HCT116 (cell line): ENCODE measurements around the gene ATP8B4. TPM values are rescaled to one million over a fixed set of nuclear protein-coding genes. Genes with fewer than 3 reads are reported as not detected.

Source experiments
- ATAC-seq: fragments of 200-7000 bp; cut with Tn5 transposase; 2 replicates; pipeline ENCODE4 v1.9.1; 2020; ENCODE audit warnings: mild to moderate bottlenecking, moderate library complexity
- BruUV-seq: library from RNA; stranded (reverse); fragments of 400-500 nt; replicated peaks from 2 replicates; lab custom pipeline; 2021; lab: Mats Ljungman, UMichigan
- CTCF ChIA-PET: fragments of 300-600 bp; sonication (Branson Sonifier 250); formaldehyde crosslinking; loops from one replicate; lab custom pipeline; 2021; ENCODE audit warnings: antibody characterized with exemption; lab: Charles Lee
- POLR2A ChIA-PET: fragments of 300-600, 350-600 bp; sonication (Branson Sonifier 250); formaldehyde crosslinking; loops from one replicate; lab custom pipeline; 2021; ENCODE audit warnings: antibody characterized with exemption; lab: Charles Lee
- RAD21 ChIA-PET, 2 experiments: fragments of 300-600 bp; sonication (Branson Sonifier 250); formaldehyde crosslinking; loops; one replicate each; lab custom pipeline; 2023; ENCODE audit warnings: low total read pairs in 2 of 2; ENCODE audit not compliant: uncharacterized antibody in 2 of 2, unreplicated experiment in 2 of 2, low non-redundant PET in 1 of 2; lab: Charles Lee
- DNase-seq: peaks from one replicate; pipeline ENCODE4 v3.0.0-alpha.2; 2010; ENCODE audit warnings: low read depth, low spot score
- H2AFZ ChIP-seq: fragments of 200-600 bp; shearing (Covaris generic), sonication (generic); 2 replicates; pipeline ENCODE4 v1.6.1; 2017; ENCODE audit warnings: low read depth, mixed run types, mixed read lengths, antibody characterized with exemption, low read length; ENCODE audit not compliant: poor library complexity, severe bottlenecking
- H3K27ac ChIP-seq: 2 replicates; pipeline ENCODE4 v1.5.1; 2012; ENCODE audit warnings: low read depth, low read length
- H3K27me3 ChIP-seq: fragments of 200-600 bp; sonication (generic); 2 replicates; pipeline ENCODE4 v1.6.1; 2016; ENCODE audit warnings: mixed run types, low read length, mixed read lengths; ENCODE audit not compliant: insufficient read depth
- H3K36me3 ChIP-seq, 2 experiments: fragments of 200-500 bp in 1 of 2; fragments of 200-600 bp in 1 of 2; sonication (Bioruptor generic) in 1 of 2; sonication (generic) in 1 of 2; 2 replicates each; pipeline versions ENCODE4 v1.5.1 to v1.6.1; 2014 to 2016; ENCODE audit warnings: low read length in 2 of 2, inconsistent platforms in 1 of 2, mixed read lengths in 1 of 2, mixed run types in 1 of 2; ENCODE audit not compliant: insufficient read depth in 2 of 2, control insufficient read depth in 1 of 2
- H3K4me1 ChIP-seq, 2 experiments: fragments of 200-600 bp in 1 of 2; sonication (generic) in 1 of 2; 2 replicates each; pipeline versions ENCODE4 v1.5.1 to v1.6.1; 2012 to 2017; ENCODE audit warnings: low read length in 2 of 2, inconsistent platforms in 1 of 2, mild to moderate bottlenecking in 1 of 2, mixed read lengths in 1 of 2, mixed run types in 1 of 2, moderate library complexity in 1 of 2; ENCODE audit not compliant: insufficient read depth in 2 of 2, control insufficient read depth in 1 of 2
- H3K4me2 ChIP-seq: fragments of 200-600 bp; sonication (generic); 2 replicates; pipeline ENCODE4 v1.6.1; 2017; ENCODE audit warnings: mixed run types, low read length, mixed read lengths
- H3K4me3 ChIP-seq, 2 experiments: fragments of 200-600 bp in 1 of 2; sonication (generic) in 1 of 2; replicated peaks in 1 of 2; 2 replicates each; pipeline ENCODE4 v1.5.1; 2011 to 2016; ENCODE audit warnings: low read length in 2 of 2, control low read depth in 1 of 2, low read depth in 1 of 2, mild to moderate bottlenecking in 1 of 2, mixed read lengths in 1 of 2, mixed run types in 1 of 2
- H3K79me2 ChIP-seq: fragments of 200-600 bp; sonication (generic); 2 replicates; pipeline ENCODE4 v1.6.1; 2017; ENCODE audit warnings: mild to moderate bottlenecking, mixed run types, low read length, moderate library complexity, mixed read lengths; ENCODE audit not compliant: insufficient read depth
- H3K9ac ChIP-seq: fragments of 200-600 bp; sonication (generic); 2 replicates; pipeline ENCODE4 v1.6.1; 2016; ENCODE audit warnings: low read length, mixed read lengths
- H3K9me2 ChIP-seq: fragments of 200-600 bp; sonication (generic), shearing (Covaris generic); 2 replicates; pipeline ENCODE4 v1.6.1; 2017; ENCODE audit warnings: mixed run types, mild to moderate bottlenecking, moderate library complexity; ENCODE audit not compliant: insufficient read depth
- H3K9me3 ChIP-seq, 2 experiments: fragments of 200-500 bp in 1 of 2; fragments of 200-600 bp in 1 of 2; sonication (Bioruptor generic) in 1 of 2; sonication (generic) in 1 of 2; 2 replicates each; pipeline ENCODE4 v1.6.1; 2014 to 2017; ENCODE audit warnings: low read length in 2 of 2, mixed read lengths in 2 of 2, inconsistent platforms in 1 of 2, low read depth in 1 of 2, mild to moderate bottlenecking in 1 of 2, mixed run types in 1 of 2, moderate library complexity in 1 of 2; ENCODE audit not compliant: control insufficient read depth in 1 of 2, insufficient read depth in 1 of 2
- H4K20me1 ChIP-seq: fragments of 200-600 bp; sonication (generic), shearing (Covaris generic); 2 replicates; pipeline ENCODE4 v1.6.1; 2017; ENCODE audit warnings: mixed run types, mild to moderate bottlenecking, moderate library complexity; ENCODE audit not compliant: insufficient read depth
- CEBPB ChIP-seq: IDR thresholded peaks from 2 replicates; pipeline ENCODE4 v1.6.1; 2012; ENCODE audit warnings: low read depth
- ELF1 ChIP-seq: IDR thresholded peaks from 2 replicates; pipeline ENCODE4 v1.6.1; 2012; ENCODE audit warnings: low read depth, borderline replicate concordance
- EZH2phosphoT487 ChIP-seq: fragments of 200-600 bp; IDR thresholded peaks from 2 replicates; pipeline ENCODE4 v1.6.1; 2018; ENCODE audit warnings: antibody characterized with exemption, borderline replicate concordance
- JUND ChIP-seq: IDR thresholded peaks from 2 replicates; pipeline ENCODE4 v1.6.1; 2012
- RAD21 ChIP-seq: IDR thresholded peaks from 2 replicates; pipeline ENCODE4 v1.6.1; 2012; ENCODE audit warnings: low read depth, mild to moderate bottlenecking
- SP1 ChIP-seq: IDR thresholded peaks from 2 replicates; pipeline ENCODE4 v1.6.1; 2012; ENCODE audit warnings: low read depth
- SRF ChIP-seq: IDR thresholded peaks from 2 replicates; pipeline ENCODE4 v1.6.1; 2012; ENCODE audit warnings: low read depth
- YY1 ChIP-seq: IDR thresholded peaks from 2 replicates; pipeline ENCODE4 v1.6.1; 2011; ENCODE audit warnings: low read length, low read depth, moderate library complexity, mild to moderate bottlenecking; ENCODE audit not compliant: insufficient replicate concordance; ENCODE audit errors: extremely low read depth
- ZBTB33 ChIP-seq: IDR thresholded peaks from 2 replicates; pipeline ENCODE4 v1.6.1; 2011; ENCODE audit warnings: mild to moderate bottlenecking, low read length, moderate library complexity; ENCODE audit not compliant: insufficient replicate concordance; ENCODE audit errors: extremely low read depth
- ZNF274 ChIP-seq: fragments of 200-500 bp; sonication (Bioruptor generic); IDR thresholded peaks from 2 replicates; pipeline ENCODE4 v1.6.1; 2014; ENCODE audit warnings: mild to moderate bottlenecking, low read depth, low read length, inconsistent platforms
- intact Hi-C: fragments of 100-400 bp; cut with micrococcal nuclease; formaldehyde crosslinking; loops from 2 replicates; pipeline ENCODE4 v1.10.0; 2022
- total RNA-seq: library from RNA; stranded (reverse); gene quantifications from one replicate; pipeline ENCODE4 v1.2.1, GENCODE V29; 2021; ENCODE audit not compliant: unreplicated experiment

ATP8B4 gene
- total RNA-seq, 1 experiment from 2014 or later = 0.25 TPM

- Histone ChIP-seq H3K27me3 (no peaks in the 10 kb centered on the region), H3K9me3 (no peaks in the 10 kb centered on the region), H3K4me1 (no peaks in the 10 kb centered on the region), H3K79me2 (no peaks in the 10 kb centered on the region), H3K36me3 (no peaks in the 10 kb centered on the region), H3K4me2 (no peak overlapping the region), H3K9me2 (no peaks in the 10 kb centered on the region), H4K20me1 (no peaks in the 10 kb centered on the region), H3K27ac (no peak overlapping the region), H2AFZ (no peak overlapping the region), H3K4me3 (no peak overlapping the region), H3K9ac (no peak overlapping the region)
- intact Hi-C loops = no loop called here
- RAD21 ChIA-PET = no interaction called here
- DNase-seq (no peak), ATAC-seq (no peak)
- CTCF ChIA-PET = no interaction called here
- POLR2A ChIA-PET = no interaction called here
- no TSS peak for BruUV-seq
- no peak for TF ChIP-seq EZH2phosphoT487
- no peak for TF ChIP-seq ELF1
- no peak for TF ChIP-seq YY1
- no peak for TF ChIP-seq RAD21
- no peak for TF ChIP-seq JUND
- TF ChIP-seq SRF = no peak
- no peak for TF ChIP-seq SP1
- no peak for TF ChIP-seq ZBTB33
- no peak for TF ChIP-seq CEBPB
- TF ChIP-seq ZNF274 = no peak
- TF ChIP-seq, all 23 proteins: peak for 0
Observed at GRCh38 chr15:50110285-50110684, 8.7 kb downstream of the ATP8B4 start.
